Suprapubic skin (tissue), 4 donors: ENCODE data around the gene SLC9A7. TPM values are rescaled to one million over a fixed set of nuclear protein-coding genes. Genes with fewer than 3 reads are reported as not detected.
"Not testable (repeated sequence)": the region's sequence is repeated elsewhere in the genome, so short reads cannot be mapped to it uniquely, and the experiment has no call there.

Source experiments
- DNase-seq, 2 donors: peaks; one replicate each; pipeline ENCODE4 v3.0.0-alpha.2; 2019; ENCODE audit warnings: low spot score in 2 of 2
- H3K27ac ChIP-seq: fragments of 200-600 bp; sonication (generic); one replicate; pipeline ENCODE4 v1.5.1; 2019
- H3K27me3 ChIP-seq: fragments of 200-600 bp; sonication (generic); one replicate; pipeline ENCODE4 v1.5.1; 2019
- H3K36me3 ChIP-seq: fragments of 200-600 bp; sonication (generic); one replicate; pipeline ENCODE4 v1.5.1; 2019
- H3K4me1 ChIP-seq: fragments of 200-600 bp; sonication (generic); one replicate; pipeline ENCODE4 v1.5.1; 2019
- H3K4me3 ChIP-seq: fragments of 200-600 bp; sonication (generic); one replicate; pipeline ENCODE4 v1.5.1; 2019; ENCODE audit warnings: mild to moderate bottlenecking
- H3K9me3 ChIP-seq: fragments of 200-600 bp; sonication (generic); one replicate; pipeline ENCODE4 v1.5.1; 2019
- CTCF ChIP-seq, 2 donors: fragments of 200-600 bp in 1 of 2; fragments of 450-650 bp in 1 of 2; sonication (generic) in 1 of 2; IDR thresholded peaks; one replicate each; pipeline ENCODE4 v1.5.1; 2016 to 2019; ENCODE audit warnings: antibody characterized with exemption in 2 of 2, mild to moderate bottlenecking in 1 of 2, moderate library complexity in 1 of 2
- EP300 ChIP-seq: sonication (generic); formaldehyde crosslinking; IDR thresholded peaks from one replicate; pipeline ENCODE4 v1.6.1; 2017; ENCODE audit warnings: antibody characterized with exemption
- POLR2A ChIP-seq, 2 donors: fragments of 450-650 bp; IDR thresholded peaks; one replicate each; pipeline ENCODE4 v1.6.1; 2017; ENCODE audit warnings: antibody characterized with exemption in 2 of 2, mild to moderate bottlenecking in 2 of 2, moderate library complexity in 2 of 2
- POLR2AphosphoS5 ChIP-seq, 3 donors: sonication (generic); formaldehyde crosslinking; IDR thresholded peaks; one replicate each; pipeline ENCODE4 v1.6.1; 2017; ENCODE audit warnings: antibody characterized with exemption in 3 of 3
- WGBS: methylation state at CpG from one replicate; pipeline ENCODE4 v1.1.5; 2018; 5-methylcytosine and 5-hydroxymethylcytosine counted together
- total RNA-seq, 4 donors: library from RNA; depleted of rRNA; stranded (reverse); fragments of >200 nt; gene quantifications; one replicate each; pipeline ENCODE4 v1.1.0, GENCODE V29; 2016

The SLC9A7 gene
- total RNA-seq, 4 donors from 2014 or later = 3.1 to 7.4 (median 6.2) TPM

GRCh38 chrX:46727441-46727840, 31.5 kb downstream of the SLC9A7 start:
- WGBS = 78% methylated on average over 5 of the region's 5 CpGs
- no peak overlapping the region for H3K27ac ChIP-seq
- H3K4me3 ChIP-seq = no peak overlapping the region
- no peaks in the 10 kb centered on the region for H3K27me3 ChIP-seq
- H3K9me3 ChIP-seq = no peaks in the 10 kb centered on the region
- DNase-seq = no peak
- H3K36me3 ChIP-seq = no peaks in the 10 kb centered on the region
- TF ChIP-seq POLR2AphosphoS5 (IDR thresholded peaks at IDR 0.05) = no peak
- no peaks in the 10 kb centered on the region for H3K4me1 ChIP-seq

GRCh38 chrX:46723569-46723927, 35.4 kb downstream of the SLC9A7 start:
- H3K27ac ChIP-seq, H3K27me3 ChIP-seq, H3K4me3 ChIP-seq, DNase-seq, H3K36me3 ChIP-seq, H3K9me3 ChIP-seq, H3K4me1 ChIP-seq: not testable (repeated sequence)
- WGBS = 84% methylated on average over 3 of the region's 3 CpGs

GRCh38 chrX:46722742-46723568, 36.0 kb downstream of the SLC9A7 start:
- 74% methylated on average over 7 of the region's 7 CpGs for WGBS
- no peaks in the 10 kb centered on the region for H3K27me3 ChIP-seq
- no peak overlapping the region for H3K27ac ChIP-seq
- H3K4me3 ChIP-seq = no peak overlapping the region
- no peak for DNase-seq
- TF ChIP-seq EP300 = no peak
- TF ChIP-seq POLR2AphosphoS5 (IDR thresholded peaks at IDR 0.05) = no peak
- no peak for TF ChIP-seq POLR2A (IDR thresholded peaks at IDR 0.05)
- TF ChIP-seq CTCF (IDR thresholded peaks at IDR 0.05) = no peak
- H3K9me3 ChIP-seq = no peaks in the 10 kb centered on the region
- no peaks in the 10 kb centered on the region for H3K4me1 ChIP-seq
- no peaks in the 10 kb centered on the region for H3K36me3 ChIP-seq

GRCh38 chrX:46716796-46717195, 42.1 kb downstream of the SLC9A7 start:
- no peak overlapping the region for H3K4me3 ChIP-seq
- H3K36me3 ChIP-seq = no peaks in the 10 kb centered on the region
- 56% methylated on average over 3 of the region's 3 CpGs for WGBS
- H3K9me3 ChIP-seq = no peaks in the 10 kb centered on the region
- H3K4me1 ChIP-seq = no peaks in the 10 kb centered on the region
- no peak overlapping the region for H3K27ac ChIP-seq
- DNase-seq = no peak
- no peaks in the 10 kb centered on the region for H3K27me3 ChIP-seq
- TF ChIP-seq POLR2AphosphoS5 (IDR thresholded peaks at IDR 0.05) (no peak), CTCF (IDR thresholded peaks at IDR 0.05) (no peak), POLR2A (IDR thresholded peaks at IDR 0.05) (no peak), EP300 (no peak)

GRCh38 chrX:46715997-46716396, 42.9 kb downstream of the SLC9A7 start:
- no peaks in the 10 kb centered on the region for H3K36me3 ChIP-seq
- no peak overlapping the region for H3K4me3 ChIP-seq
- no peaks in the 10 kb centered on the region for H3K4me1 ChIP-seq
- WGBS = 65% methylated on average over 1 of the region's 1 CpG
- no peak for DNase-seq
- no peak overlapping the region for H3K27ac ChIP-seq
- no peaks in the 10 kb centered on the region for H3K9me3 ChIP-seq
- TF ChIP-seq POLR2AphosphoS5 (IDR thresholded peaks at IDR 0.05) (no peak), EP300 (no peak), CTCF (IDR thresholded peaks at IDR 0.05) (no peak), POLR2A (IDR thresholded peaks at IDR 0.05) (no peak)
- H3K27me3 ChIP-seq = no peaks in the 10 kb centered on the region

- H3K9me3 ChIP-seq = no peaks in the 10 kb centered on the region
- H3K27ac ChIP-seq = no peak overlapping the region
- no peaks in the 10 kb centered on the region for H3K27me3 ChIP-seq
- TF ChIP-seq CTCF (IDR thresholded peaks at IDR 0.05) (no peak), EP300 (no peak), POLR2AphosphoS5 (IDR thresholded peaks at IDR 0.05) (no peak), POLR2A (IDR thresholded peaks at IDR 0.05) (no peak)
- no peaks in the 10 kb centered on the region for H3K36me3 ChIP-seq
- H3K4me3 ChIP-seq = no peak overlapping the region
- no peaks in the 10 kb centered on the region for H3K4me1 ChIP-seq
- DNase-seq = no peak
- WGBS = 80% methylated on average over 5 of the region's 5 CpGs
Observed at GRCh38 chrX:46715530-46715929, 43.4 kb downstream of the SLC9A7 start.
